Lower leg skin (tissue), 3 donors: Measurements from ENCODE around the gene FARS2.

ENCODE experiments used
- POLR2A ChIP-seq, 2 donors: fragments of 450-650 bp; IDR thresholded peaks; one replicate each; pipeline ENCODE4 v1.6.1; 2016 to 2017; ENCODE audit warnings: antibody characterized with exemption in 2 of 2, mild to moderate bottlenecking in 1 of 2, moderate library complexity in 1 of 2
- TF ChIP-seq, protein P1 (sequence below), 3 donors: fragments of 450-650 bp; IDR thresholded peaks; one replicate each; pipeline ENCODE4 v1.5.1; 2016; ENCODE audit warnings: antibody characterized with exemption in 3 of 3, mild to moderate bottlenecking in 3 of 3, moderate library complexity in 2 of 3

DNA sequence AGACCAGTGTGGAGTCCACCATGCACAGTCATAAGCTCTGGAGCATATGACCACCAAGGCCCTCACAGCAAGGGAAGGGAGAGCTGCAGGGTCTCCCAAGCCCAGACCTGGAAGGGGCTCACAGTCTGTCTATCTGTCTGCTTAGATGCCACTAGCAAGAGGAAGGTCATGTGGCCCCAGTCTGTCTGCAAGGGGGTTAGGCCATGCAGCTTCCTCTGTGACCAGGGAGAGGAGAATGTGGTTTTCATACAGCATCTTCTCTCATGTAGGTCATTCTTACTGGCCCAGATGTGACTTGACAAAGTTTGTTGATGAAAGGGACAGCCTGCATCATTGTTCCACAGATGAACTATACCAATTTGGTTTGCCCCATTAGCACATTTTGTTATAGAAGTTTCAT is 260.8 kb downstream of the FARS2 start:
- TF ChIP-seq, protein P1, sequence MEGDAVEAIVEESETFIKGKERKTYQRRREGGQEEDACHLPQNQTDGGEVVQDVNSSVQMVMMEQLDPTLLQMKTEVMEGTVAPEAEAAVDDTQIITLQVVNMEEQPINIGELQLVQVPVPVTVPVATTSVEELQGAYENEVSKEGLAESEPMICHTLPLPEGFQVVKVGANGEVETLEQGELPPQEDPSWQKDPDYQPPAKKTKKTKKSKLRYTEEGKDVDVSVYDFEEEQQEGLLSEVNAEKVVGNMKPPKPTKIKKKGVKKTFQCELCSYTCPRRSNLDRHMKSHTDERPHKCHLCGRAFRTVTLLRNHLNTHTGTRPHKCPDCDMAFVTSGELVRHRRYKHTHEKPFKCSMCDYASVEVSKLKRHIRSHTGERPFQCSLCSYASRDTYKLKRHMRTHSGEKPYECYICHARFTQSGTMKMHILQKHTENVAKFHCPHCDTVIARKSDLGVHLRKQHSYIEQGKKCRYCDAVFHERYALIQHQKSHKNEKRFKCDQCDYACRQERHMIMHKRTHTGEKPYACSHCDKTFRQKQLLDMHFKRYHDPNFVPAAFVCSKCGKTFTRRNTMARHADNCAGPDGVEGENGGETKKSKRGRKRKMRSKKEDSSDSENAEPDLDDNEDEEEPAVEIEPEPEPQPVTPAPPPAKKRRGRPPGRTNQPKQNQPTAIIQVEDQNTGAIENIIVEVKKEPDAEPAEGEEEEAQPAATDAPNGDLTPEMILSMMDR (IDR thresholded peaks at IDR 0.05), result no peak
- no peak for TF ChIP-seq POLR2A (IDR thresholded peaks at IDR 0.05)
